PC-3 (cell line): Measurements from ENCODE around the gene KLHDC9. TPM values are rescaled to one million over a fixed set of nuclear protein-coding genes. Genes with fewer than 3 reads are reported as not detected.

Source experiments
- ATAC-seq: fragments of 200-7000 bp; cut with Tn5 transposase; 2 replicates; pipeline ENCODE4 v1.9.1; 2020; ENCODE audit warnings: mild to moderate bottlenecking, moderate library complexity
- BruUV-seq: library from RNA; stranded (reverse); fragments of 400-500 nt; replicated peaks from 2 replicates; lab custom pipeline; 2021; lab: Mats Ljungman, UMichigan
- CTCF ChIA-PET: fragments of 300-600 bp; sonication (Branson Sonifier 250); formaldehyde crosslinking; loops from one replicate; lab custom pipeline; 2022; ENCODE audit warnings: antibody characterized with exemption; lab: Charles Lee
- POLR2A ChIA-PET: fragments of 300-600 bp; sonication (Branson Sonifier 250); formaldehyde crosslinking; loops from one replicate; lab custom pipeline; 2022; ENCODE audit warnings: antibody characterized with exemption; ENCODE audit not compliant: unreplicated experiment; lab: Charles Lee
- DNase-seq: peaks from one replicate; pipeline ENCODE4 v3.0.0-alpha.2; 2015
- H2AFZ ChIP-seq: fragments of 300-600 bp; sonication (generic); 2 replicates; pipeline ENCODE4 v1.6.0; 2016; ENCODE audit warnings: antibody characterized with exemption, low read length
- H3F3A ChIP-seq: fragments of 300-600 bp; sonication (generic); one replicate; pipeline ENCODE4 v1.6.0; 2017; ENCODE audit warnings: antibody characterized with exemption, low read length, control low read depth, mild to moderate bottlenecking; ENCODE audit not compliant: unreplicated experiment
- H3K27ac ChIP-seq: fragments of 300-600 bp; sonication (generic); 2 replicates; pipeline ENCODE4 v1.5.1; 2016; ENCODE audit warnings: mild to moderate bottlenecking, low read length
- H3K27me3 ChIP-seq: fragments of 300-600 bp; sonication (generic); 2 replicates; pipeline ENCODE4 v1.6.1; 2016; ENCODE audit warnings: low read length, mixed read lengths
- H3K36me3 ChIP-seq: fragments of 300-600 bp; sonication (generic); 2 replicates; pipeline ENCODE4 v1.6.1; 2016; ENCODE audit warnings: low read depth, mixed run types, low read length, mixed read lengths
- H3K4me1 ChIP-seq: fragments of 300-600 bp; sonication (generic); 2 replicates; pipeline ENCODE4 v1.5.1; 2016; ENCODE audit warnings: low read length; ENCODE audit not compliant: insufficient read depth
- H3K4me2 ChIP-seq: fragments of 300-600 bp; sonication (generic); 2 replicates; pipeline ENCODE4 v1.6.0; 2016; ENCODE audit warnings: low read length
- H3K4me3 ChIP-seq: fragments of 300-600 bp; sonication (generic); 2 replicates; pipeline ENCODE4 v1.5.1; 2016; ENCODE audit warnings: mild to moderate bottlenecking, low read length, mixed read lengths
- H3K79me2 ChIP-seq: fragments of 300-600 bp; sonication (generic); 2 replicates; pipeline ENCODE4 v1.6.1; 2017; ENCODE audit warnings: low read length, mixed read lengths
- H3K9ac ChIP-seq: fragments of 300-600 bp; sonication (generic); 2 replicates; pipeline ENCODE4 v1.6.0; 2016; ENCODE audit warnings: mild to moderate bottlenecking, low read length
- H3K9me2 ChIP-seq: fragments of 300-600 bp; sonication (generic); replicated peaks from 2 replicates; pipeline ENCODE4 v1.6.1; 2016; ENCODE audit warnings: mixed run types, low read length, mixed read lengths
- H3K9me3 ChIP-seq: fragments of 300-600 bp; sonication (generic); 2 replicates; pipeline ENCODE4 v1.6.1; 2016; ENCODE audit warnings: low read length, mixed read lengths
- H4K20me1 ChIP-seq: fragments of 300-600 bp; sonication (generic); 2 replicates; pipeline ENCODE4 v1.6.1; 2016; ENCODE audit warnings: low read length, mixed read lengths
- CTCF ChIP-seq: fragments of 300-600 bp; sonication (generic); conservative IDR thresholded peaks from 2 replicates; pipeline ENCODE4 v1.5.1; 2017; ENCODE audit warnings: antibody characterized with exemption, low read depth, mild to moderate bottlenecking, low read length
- EZH2 ChIP-seq: fragments of 300-600 bp; sonication (generic); IDR thresholded peaks from one replicate; pipeline ENCODE4 v1.6.1; 2017; ENCODE audit warnings: antibody characterized with exemption, mild to moderate bottlenecking, low read length; ENCODE audit not compliant: unreplicated experiment
- EZH2phosphoT487 ChIP-seq: fragments of 300-600 bp; sonication (generic); IDR thresholded peaks from 2 replicates; pipeline ENCODE4 v1.6.1; 2018; ENCODE audit warnings: mild to moderate bottlenecking, antibody characterized with exemption, low read length, borderline replicate concordance
- intact Hi-C: fragments of 100-400 bp; cut with micrococcal nuclease; formaldehyde crosslinking; loops from 2 replicates; pipeline ENCODE4 v1.9.0; 2023
- total RNA-seq: library from RNA; depleted of rRNA; stranded (reverse); fragments of >200 nt; gene quantifications from 2 replicates; pipeline ENCODE4 v1.2.3, GENCODE V29; 2014

Gene KLHDC9
- total RNA-seq, 1 experiment from 2014 or later, result 3.2 TPM

GRCh38 chr1:161073474-161074121, 24.6 kb upstream of the KLHDC9 start:
- Histone ChIP-seq H3K4me2 (no peak overlapping the region), H2AFZ (no peak overlapping the region), H3K4me1 (no peaks in the 10 kb centered on the region), H3K9me2 (no peaks in the 10 kb centered on the region), H3K27me3 (no peaks in the 10 kb centered on the region), H3K9me3 (no peaks in the 10 kb centered on the region), H4K20me1 (no peaks in the 10 kb centered on the region), H3K27ac (no peak overlapping the region), H3K4me3 (no peak overlapping the region), H3F3A (no peaks in the 10 kb centered on the region), H3K36me3 (no peaks in the 10 kb centered on the region), H3K9ac (no peak overlapping the region), H3K79me2 (no peaks in the 10 kb centered on the region)
- BruUV-seq, result no TSS peak
- CTCF ChIA-PET, result interaction anchor here (0.8 to 1.0 kb wide), 2 partner anchors 23 to 26 kb away, joined by 3 to 4 read pairs; no protein-coding TSS in a partner anchor
- TF ChIP-seq CTCF (peak; percentile 26; the same call in 1 of the 2 replicates), EZH2phosphoT487 (no peak), EZH2 (no peak)
- POLR2A ChIA-PET, result interaction anchor here (0.5 kb wide), 1 partner anchor 29 kb away, joined by 6 read pairs; no protein-coding TSS in a partner anchor
- peak; percentile 72 for ATAC-seq
- no peak for DNase-seq
- intact Hi-C loops, result no loop called here

DNA sequence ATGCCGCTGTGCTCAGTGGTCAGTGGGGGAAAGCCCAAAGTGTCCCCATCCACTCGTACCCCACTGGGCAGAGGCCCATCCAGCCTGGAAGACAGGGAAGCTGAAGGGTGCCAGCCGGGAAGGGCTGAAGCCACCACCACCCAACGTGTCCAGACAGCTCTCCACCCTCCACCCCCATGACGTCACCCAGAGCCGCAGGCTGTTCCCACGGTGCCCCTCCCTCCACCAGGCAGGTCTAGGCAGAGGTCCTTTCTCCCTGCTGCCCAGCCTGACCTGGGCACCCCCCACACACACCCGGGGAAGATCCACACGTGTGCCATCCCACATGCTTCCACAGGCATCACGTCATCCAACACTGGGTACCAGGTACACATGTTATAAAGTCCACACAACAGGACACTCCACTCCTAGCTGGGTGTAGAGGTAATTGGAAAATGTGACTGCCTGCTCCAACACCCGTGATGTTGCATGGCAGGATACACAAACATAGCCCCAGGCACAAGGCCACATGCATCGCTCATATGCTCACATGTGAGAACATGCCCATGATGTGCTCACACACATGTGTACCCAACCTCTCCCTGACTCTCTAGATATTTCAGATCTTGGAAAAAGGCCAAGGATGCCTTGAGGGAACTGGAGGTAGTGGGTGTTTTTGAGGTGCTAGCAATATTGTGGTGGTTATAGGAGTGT, 23.3 kb upstream of the KLHDC9 start:
- ATAC-seq, result no peak
- no peak for TF ChIP-seq EZH2phosphoT487
- no peak for TF ChIP-seq CTCF
- TF ChIP-seq EZH2, result no peak
- POLR2A ChIA-PET, result no interaction called here
- intact Hi-C loops, result no loop called here
- H2AFZ ChIP-seq, result no peak overlapping the region
- no peaks in the 10 kb centered on the region for H3K9me2 ChIP-seq
- H3F3A ChIP-seq, result no peaks in the 10 kb centered on the region
- no peak overlapping the region for H3K4me2 ChIP-seq
- H3K27ac ChIP-seq, result no peak overlapping the region
- H3K9me3 ChIP-seq, result no peaks in the 10 kb centered on the region
- no peaks in the 10 kb centered on the region for H3K27me3 ChIP-seq
- H3K4me3 ChIP-seq, result no peak overlapping the region
- H3K79me2 ChIP-seq, result no peaks in the 10 kb centered on the region
- no peaks in the 10 kb centered on the region for H4K20me1 ChIP-seq
- no peaks in the 10 kb centered on the region for H3K36me3 ChIP-seq
- no peak for DNase-seq
- BruUV-seq, result no TSS peak
- CTCF ChIA-PET, result no interaction called here
- no peaks in the 10 kb centered on the region for H3K4me1 ChIP-seq
- H3K9ac ChIP-seq, result no peak overlapping the region

DNA sequence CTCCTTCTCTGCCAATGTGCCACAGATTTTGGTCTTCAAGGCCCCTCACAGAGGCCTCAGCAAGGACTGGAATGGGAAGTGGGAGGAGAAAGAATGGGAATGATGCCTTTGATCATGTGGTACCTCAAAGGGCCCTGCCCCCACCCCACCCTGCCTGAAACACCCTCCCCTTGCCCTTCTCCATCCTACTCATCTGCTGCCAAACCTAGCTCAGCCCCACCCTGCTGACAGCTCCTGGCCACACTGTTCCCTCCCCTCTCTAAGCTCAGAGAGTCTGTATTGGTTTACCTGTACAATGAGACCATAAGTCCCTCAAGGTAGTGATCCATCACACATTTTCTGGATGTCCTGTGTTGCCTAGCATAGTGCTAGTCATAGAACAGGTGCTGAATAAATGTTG, 21.8 kb upstream of the KLHDC9 start:
- Histone ChIP-seq H3F3A (no peaks in the 10 kb centered on the region), H2AFZ (no peak overlapping the region), H4K20me1 (no peaks in the 10 kb centered on the region), H3K27ac (no peak overlapping the region), H3K27me3 (no peaks in the 10 kb centered on the region), H3K9me2 (no peaks in the 10 kb centered on the region), H3K9ac (no peak overlapping the region), H3K4me2 (no peak overlapping the region), H3K4me3 (no peak overlapping the region), H3K36me3 (no peaks in the 10 kb centered on the region), H3K79me2 (no peaks in the 10 kb centered on the region), H3K4me1 (peaks cover 9% of the 10 kb centered on the region), H3K9me3 (no peaks in the 10 kb centered on the region)
- DNase-seq, result no peak
- no TSS peak for BruUV-seq
- CTCF ChIA-PET, result no interaction called here
- no peak for ATAC-seq
- no peak for TF ChIP-seq EZH2
- intact Hi-C loops, result no loop called here
- POLR2A ChIA-PET, result no interaction called here
